GM21737 (cell line): Measurements from ENCODE around the gene RPS21.

Source experiments
- ATAC-seq: cut with Tn5 transposase; IDR thresholded peaks from one replicate; pipeline ENCODE4 v1.9.1; 2021; ENCODE audit warnings: mild to moderate bottlenecking, moderate library complexity; ENCODE audit not compliant: unreplicated experiment

RPS21 gene

GRCh38 chr20:62377064-62377461 is 9.8 kb upstream of the RPS21 start:
- ATAC-seq = no peak

- no peak for ATAC-seq
Measured at GRCh38 chr20:62377615-62378178, 9.2 kb upstream of the RPS21 start.

- ATAC-seq = no peak
Measured at GRCh38 chr20:62378215-62378614, 8.7 kb upstream of the RPS21 start.

GRCh38 chr20:62381202-62381797 is 5.6 kb upstream of the RPS21 start:
- ATAC-seq = no peak

- no peak for ATAC-seq
Measured at GRCh38 chr20:62381842-62382241, 5.1 kb upstream of the RPS21 start.

GRCh38 chr20:62382306-62383198 is 4.4 kb upstream of the RPS21 start:
- ATAC-seq = peak; percentile 55

- no peak for ATAC-seq
Measured at GRCh38 chr20:62387219-62387913, 463 bp downstream of the RPS21 start.

- ATAC-seq = no peak
Measured at GRCh38 chr20:62387933-62388635, 1.2 kb downstream of the RPS21 start.

GRCh38 chr20:62388839-62389600 is 2.1 kb downstream of the RPS21 start:
- no peak for ATAC-seq

GRCh38 chr20:62389601-62390087 is 2.7 kb downstream of the RPS21 start:
- ATAC-seq = no peak

GRCh38 chr20:62390317-62391164 is 3.6 kb downstream of the RPS21 start:
- ATAC-seq = no peak

- no peak for ATAC-seq
Measured at GRCh38 chr20:62391165-62392076, 4.5 kb downstream of the RPS21 start.

GRCh38 chr20:62392077-62392418 is 5.1 kb downstream of the RPS21 start:
- no peak for ATAC-seq

GRCh38 chr20:62392621-62393334 is 5.9 kb downstream of the RPS21 start:
- no peak for ATAC-seq

- ATAC-seq = no peak
Measured at GRCh38 chr20:62393335-62393665, 6.4 kb downstream of the RPS21 start.

GRCh38 chr20:62393830-62394229 is 6.9 kb downstream of the RPS21 start:
- ATAC-seq = no peak
